ENCODE data around the gene OTOF. TPM values are rescaled to one million over a fixed set of nuclear protein-coding genes. Genes with fewer than 3 reads are reported as not detected.

The OTOF gene
- total and polyA plus RNA-seq, 2 of the 4 experiments (the other 2 are of a cell fraction): 0.03 TPM; not detected in 1

DNA sequence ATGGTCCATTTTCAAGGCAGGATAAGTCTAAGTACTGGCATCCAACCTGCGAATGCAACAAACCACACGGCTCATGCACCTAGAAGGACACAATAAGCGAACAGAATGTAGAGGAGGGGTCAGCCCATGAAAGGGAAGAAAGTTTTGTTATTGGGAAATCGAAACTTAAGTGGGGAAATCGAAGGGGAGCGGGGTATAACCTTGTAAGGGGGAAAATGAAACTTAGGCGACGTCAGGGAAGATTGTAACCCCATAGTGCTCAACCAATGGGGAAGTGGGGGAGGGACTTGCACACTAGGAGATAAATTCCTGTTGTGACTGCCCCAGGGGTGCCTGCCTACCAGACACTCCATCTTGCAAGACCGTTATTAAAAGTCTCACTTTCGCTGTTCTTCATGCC is 15.6 kb upstream of the OTOF start:
- Histone ChIP-seq H3K27me3 (ENCODE audit: control insufficient read depth, insufficient read depth, low read length) (peaks cover 52% of the 10 kb centered on the region), H3K4me3 (ENCODE audit: insufficient read depth, low read depth, low read length) (no peak overlapping the region), H4K8ac (ENCODE audit: low read depth in 2 of 2, low read length in 2 of 2) (no peak overlapping the region), H2BK120ac (ENCODE audit: low read depth, low read length) (no peak overlapping the region), H2BK15ac (ENCODE audit: low read depth, low read length) (no peak overlapping the region), H3K23ac (ENCODE audit: low read depth, low read length) (no peak overlapping the region), H3K18ac (ENCODE audit: low read depth, low read length) (no peak overlapping the region), H3K9ac (ENCODE audit: low read depth, low read length) (no peak overlapping the region), H3K27ac (ENCODE audit: insufficient read depth, low read length) (no peak overlapping the region), H3K9me3 (ENCODE audit: control insufficient read depth, insufficient read depth, low read length) (no peaks in the 10 kb centered on the region), H2BK5ac (ENCODE audit: low read depth, low read length, poor library complexity, severe bottlenecking) (no peak overlapping the region), H3K14ac (replicated peaks; ENCODE audit: low read depth, low read length) (no peak overlapping the region), H3K9me1 (ENCODE audit: insufficient read depth, low read length) (no peaks in the 10 kb centered on the region), H4K5ac (ENCODE audit: low read depth, low read length) (no peak overlapping the region), H2BK20ac (ENCODE audit: low read depth, low read length) (no peak overlapping the region), H3K4me2 (ENCODE audit: low read depth, low read length) (no peak overlapping the region), H2AK5ac (ENCODE audit: low read depth, low read length) (no peak overlapping the region), H4K91ac (ENCODE audit: insufficient read depth, low read depth, low read length) (no peak overlapping the region), H4K20me1 (ENCODE audit: insufficient read depth, low read length) (no peaks in the 10 kb centered on the region), H3K36me3 (ENCODE audit: control insufficient read depth, insufficient read depth, low read length) (no peaks in the 10 kb centered on the region), H2AFZ (replicated peaks; ENCODE audit: low read length, poor library complexity) (no peak overlapping the region), H3K4me1 (ENCODE audit: control insufficient read depth, insufficient read depth, low read length) (no peaks in the 10 kb centered on the region), H3K4ac (ENCODE audit: low read depth, low read length) (no peak overlapping the region), H3K79me1 (ENCODE audit: low read depth in 1 of 2, low read length in 2 of 2) (no peaks in the 10 kb centered on the region), H3K56ac (ENCODE audit: extremely low read depth, insufficient read depth, low read length) (no peak overlapping the region), H2AK9ac (replicated peaks; ENCODE audit: low read depth, low read length, poor library complexity) (no peak overlapping the region)
- BruUV-seq (replicated peaks): no TSS peak
- intact Hi-C loops (cut with micrococcal nuclease): no loop called here
- ATAC-seq (ENCODE audit: low read depth): no peak
- WGBS, 2 experiments (ENCODE audit: extremely low coverage in 2 of 2, insufficient read length in 1 of 2): 70% methylated on average over 3 of the region's 10 CpGs; no CpG with 5 or more reads in 1 of the 2 experiments
- no peak for DNase-seq
- ChIA-PET POLR2A (ENCODE audit: unreplicated experiment) (no interaction called here), CTCF (no interaction called here)
- in situ Hi-C loops (cut with MboI; ENCODE audit: low sequenced_read_pairs): no loop called here
- dilution Hi-C loops (cut with HindIII; ENCODE audit: low sequenced_read_pairs, unreplicated experiment): no loop called here
- no peak for TF ChIP-seq CTCF (conservative IDR thresholded peaks at IDR 0.05; ENCODE audit: low read depth, low read length)
- no peak for TF ChIP-seq MAZ (IDR thresholded peaks at IDR 0.05; ENCODE audit: borderline replicate concordance, low read depth, low read length)
- no peak for TF ChIP-seq CHD1 (IDR thresholded peaks at IDR 0.05; ENCODE audit: low read depth, low read length)
- TF ChIP-seq, protein P1, sequence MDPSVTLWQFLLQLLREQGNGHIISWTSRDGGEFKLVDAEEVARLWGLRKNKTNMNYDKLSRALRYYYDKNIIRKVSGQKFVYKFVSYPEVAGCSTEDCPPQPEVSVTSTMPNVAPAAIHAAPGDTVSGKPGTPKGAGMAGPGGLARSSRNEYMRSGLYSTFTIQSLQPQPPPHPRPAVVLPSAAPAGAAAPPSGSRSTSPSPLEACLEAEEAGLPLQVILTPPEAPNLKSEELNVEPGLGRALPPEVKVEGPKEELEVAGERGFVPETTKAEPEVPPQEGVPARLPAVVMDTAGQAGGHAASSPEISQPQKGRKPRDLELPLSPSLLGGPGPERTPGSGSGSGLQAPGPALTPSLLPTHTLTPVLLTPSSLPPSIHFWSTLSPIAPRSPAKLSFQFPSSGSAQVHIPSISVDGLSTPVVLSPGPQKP (IDR thresholded peaks at IDR 0.05; ENCODE audit: borderline replicate concordance, low read depth, low read length): no peak
- no peak for TF ChIP-seq BHLHE40 (IDR thresholded peaks at IDR 0.05; ENCODE audit: low read depth, low read length)
- no peak for TF ChIP-seq RAD21 (IDR thresholded peaks at IDR 0.05; ENCODE audit: low read length)
- TF ChIP-seq RFX5 (IDR thresholded peaks at IDR 0.05; ENCODE audit: low read depth, low read length): no peak
- TF ChIP-seq NFE2L2 (IDR thresholded peaks at IDR 0.05; ENCODE audit: low read depth, low read length): no peak
- no peak for TF ChIP-seq CEBPB (IDR thresholded peaks at IDR 0.05; ENCODE audit: low read depth, low read length)
- no peak for TF ChIP-seq FOS (IDR thresholded peaks at IDR 0.05; ENCODE audit: low read depth, low read length)
- TF ChIP-seq MXI1 (IDR thresholded peaks at IDR 0.05; ENCODE audit: borderline replicate concordance, low read depth, low read length): no peak
- TF ChIP-seq, protein P2, sequence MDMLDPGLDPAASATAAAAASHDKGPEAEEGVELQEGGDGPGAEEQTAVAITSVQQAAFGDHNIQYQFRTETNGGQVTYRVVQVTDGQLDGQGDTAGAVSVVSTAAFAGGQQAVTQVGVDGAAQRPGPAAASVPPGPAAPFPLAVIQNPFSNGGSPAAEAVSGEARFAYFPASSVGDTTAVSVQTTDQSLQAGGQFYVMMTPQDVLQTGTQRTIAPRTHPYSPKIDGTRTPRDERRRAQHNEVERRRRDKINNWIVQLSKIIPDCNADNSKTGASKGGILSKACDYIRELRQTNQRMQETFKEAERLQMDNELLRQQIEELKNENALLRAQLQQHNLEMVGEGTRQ (IDR thresholded peaks at IDR 0.05; ENCODE audit: low read depth, low read length): no peak
- TF ChIP-seq MAFK (IDR thresholded peaks at IDR 0.05; ENCODE audit: low read depth, low read length): no peak
- no peak for TF ChIP-seq RCOR1 (IDR thresholded peaks at IDR 0.05; ENCODE audit: insufficient replicate concordance, low read length)
